Measurements from ENCODE around the gene RGS6.

The RGS6 gene

GRCh38 chr14:72599579-72600470 is 667.6 kb downstream of the RGS6 start:
- in situ Hi-C loops (cut with MboI; ENCODE audit: low sequenced_read_pairs) = no loop called here

DNA sequence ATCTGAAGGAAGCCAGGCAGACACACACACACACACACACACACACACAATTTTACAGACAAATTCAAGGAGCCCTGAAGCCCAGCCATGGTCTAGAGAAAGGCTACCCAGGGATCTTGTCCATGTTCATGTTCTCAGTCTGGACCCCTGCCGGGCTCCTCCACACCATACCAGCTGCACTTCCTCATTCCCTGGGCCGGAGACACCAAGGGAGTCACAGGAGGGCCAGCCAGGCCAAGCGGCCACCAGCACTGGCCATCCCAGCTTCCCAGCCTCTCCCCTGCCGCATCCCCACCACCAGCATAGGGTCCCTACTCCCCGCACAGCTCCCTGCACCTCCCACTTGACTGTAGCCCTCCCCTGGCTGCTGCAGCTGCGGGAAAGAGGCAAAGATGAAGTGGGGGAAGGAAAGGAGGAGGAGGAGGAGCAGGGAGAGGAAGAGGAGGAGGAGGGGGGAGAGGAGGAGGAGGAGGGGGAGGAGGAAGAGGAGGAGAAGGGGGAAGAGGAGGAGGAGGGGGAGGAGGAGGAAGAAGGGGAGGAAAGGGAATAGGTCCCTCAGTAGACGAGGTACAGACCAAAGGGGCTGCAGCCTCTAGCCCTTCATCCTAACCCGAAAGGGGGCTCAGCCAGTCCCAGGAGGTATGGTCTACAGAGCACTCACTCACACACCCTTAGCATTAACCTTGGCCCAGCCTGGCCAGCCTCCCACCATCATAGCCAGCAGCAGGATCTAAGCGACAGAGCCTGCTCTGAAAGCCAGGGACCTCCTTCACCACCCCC is 668.5 kb downstream of the RGS6 start:
- in situ Hi-C loops (cut with MboI; ENCODE audit: low sequenced_read_pairs) = no loop called here

GRCh38 chr14:72603639-72604038 is 671.4 kb downstream of the RGS6 start:
- in situ Hi-C loops (cut with MboI; ENCODE audit: low sequenced_read_pairs) = no loop called here

- in situ Hi-C loops (cut with MboI; ENCODE audit: low sequenced_read_pairs) = no loop called here
Measured at GRCh38 chr14:72604133-72604532, 671.9 kb downstream of the RGS6 start.

DNA sequence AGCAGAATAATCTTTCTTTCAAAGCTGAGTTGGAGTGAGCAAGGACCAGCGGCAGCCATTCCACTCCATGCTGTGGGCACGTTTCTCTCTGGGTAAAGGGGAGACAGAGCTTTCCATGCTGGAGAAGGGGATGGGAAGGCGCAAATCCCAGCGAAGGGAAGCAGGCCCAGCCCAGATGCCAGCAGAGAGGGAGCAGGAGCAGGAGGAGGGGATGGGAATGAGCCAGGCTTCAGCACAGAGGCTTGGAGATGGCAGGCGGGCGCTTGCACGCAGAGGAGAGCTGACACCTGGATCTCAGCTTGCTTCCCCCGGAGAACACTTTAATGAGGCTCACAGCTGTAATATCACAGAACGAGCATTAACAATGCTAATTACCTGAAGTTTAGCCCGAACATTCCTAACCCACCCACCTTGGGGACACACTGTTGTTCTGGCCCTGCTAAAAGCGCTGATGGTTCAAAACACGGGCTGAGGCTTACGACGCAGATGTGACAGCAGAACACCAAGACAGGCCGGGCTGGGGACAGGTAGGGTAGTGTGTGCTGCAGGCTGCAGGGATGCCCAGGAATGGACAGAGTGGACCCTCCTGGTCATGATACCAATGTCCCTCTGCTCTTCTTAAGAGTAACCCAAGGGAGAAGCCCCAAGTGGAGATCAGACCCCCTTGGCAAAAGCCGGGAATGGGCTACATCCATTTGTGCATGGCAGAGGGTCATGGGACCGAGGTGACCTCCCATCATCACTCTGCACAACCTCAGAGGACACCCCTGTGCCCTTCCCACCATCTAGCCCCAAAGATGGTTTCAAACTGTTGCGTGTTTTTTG is 673.1 kb downstream of the RGS6 start:
- in situ Hi-C loops (cut with MboI; ENCODE audit: low sequenced_read_pairs) = no loop called here

DNA sequence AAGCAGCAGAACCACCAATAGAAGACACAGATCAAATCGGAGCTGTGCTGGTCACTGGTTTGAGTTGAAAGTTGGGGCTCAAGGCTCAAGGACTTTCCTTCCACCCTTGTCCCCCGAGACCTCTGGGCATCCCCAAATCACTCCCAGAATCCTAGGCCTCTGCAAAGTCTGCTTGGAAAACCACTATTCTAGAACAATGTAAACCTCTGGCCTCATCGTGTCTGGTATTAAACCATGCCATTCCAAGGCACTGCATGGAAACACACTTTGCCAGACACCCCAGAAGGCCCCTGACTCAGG is 673.6 kb downstream of the RGS6 start:
- in situ Hi-C loops (cut with MboI; ENCODE audit: low sequenced_read_pairs) = no loop called here

GRCh38 chr14:72606879-72607278 is 674.6 kb downstream of the RGS6 start:
- in situ Hi-C loops (cut with MboI; ENCODE audit: low sequenced_read_pairs) = no loop called here

GRCh38 chr14:72607386-72608130 is 675.3 kb downstream of the RGS6 start:
- in situ Hi-C loops (cut with MboI; ENCODE audit: low sequenced_read_pairs) = no loop called here

GRCh38 chr14:72608391-72609204 is 676.4 kb downstream of the RGS6 start:
- in situ Hi-C loops (cut with MboI; ENCODE audit: low sequenced_read_pairs) = no loop called here

DNA sequence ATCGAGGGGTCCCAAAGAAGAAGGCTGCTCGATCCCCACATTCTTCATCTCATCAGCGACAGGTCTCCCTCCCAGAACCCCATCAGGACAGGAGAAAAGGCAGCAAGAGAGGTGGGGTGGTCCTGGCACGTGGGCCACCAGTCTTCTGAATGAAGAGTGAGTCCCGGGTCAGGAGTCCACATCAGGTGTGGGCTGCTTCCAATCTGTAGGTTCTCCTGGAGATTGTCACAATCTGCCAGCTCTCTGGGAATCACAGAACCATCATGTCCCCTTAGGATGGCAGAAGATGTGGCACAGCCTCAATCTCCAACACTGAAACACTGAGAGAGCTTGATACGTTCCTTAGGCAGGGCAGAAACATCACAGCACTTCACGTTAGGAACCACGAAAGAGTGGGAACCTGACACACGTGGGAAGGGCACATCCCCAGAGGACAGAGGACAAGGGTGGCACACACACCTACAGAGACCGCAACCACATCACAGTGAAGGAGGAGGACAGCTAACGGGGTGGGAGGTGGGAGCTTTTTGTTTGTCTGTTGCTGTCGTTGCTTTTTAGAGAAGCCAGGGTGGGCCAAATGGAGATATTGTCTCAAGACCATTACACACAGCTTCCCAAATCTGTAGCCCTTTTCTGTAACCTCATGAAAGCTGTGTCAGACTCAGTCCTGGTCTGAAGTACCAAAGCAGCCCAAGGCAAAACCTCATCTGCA is 677.1 kb downstream of the RGS6 start:
- in situ Hi-C loops (cut with MboI; ENCODE audit: low sequenced_read_pairs) = no loop called here

DNA sequence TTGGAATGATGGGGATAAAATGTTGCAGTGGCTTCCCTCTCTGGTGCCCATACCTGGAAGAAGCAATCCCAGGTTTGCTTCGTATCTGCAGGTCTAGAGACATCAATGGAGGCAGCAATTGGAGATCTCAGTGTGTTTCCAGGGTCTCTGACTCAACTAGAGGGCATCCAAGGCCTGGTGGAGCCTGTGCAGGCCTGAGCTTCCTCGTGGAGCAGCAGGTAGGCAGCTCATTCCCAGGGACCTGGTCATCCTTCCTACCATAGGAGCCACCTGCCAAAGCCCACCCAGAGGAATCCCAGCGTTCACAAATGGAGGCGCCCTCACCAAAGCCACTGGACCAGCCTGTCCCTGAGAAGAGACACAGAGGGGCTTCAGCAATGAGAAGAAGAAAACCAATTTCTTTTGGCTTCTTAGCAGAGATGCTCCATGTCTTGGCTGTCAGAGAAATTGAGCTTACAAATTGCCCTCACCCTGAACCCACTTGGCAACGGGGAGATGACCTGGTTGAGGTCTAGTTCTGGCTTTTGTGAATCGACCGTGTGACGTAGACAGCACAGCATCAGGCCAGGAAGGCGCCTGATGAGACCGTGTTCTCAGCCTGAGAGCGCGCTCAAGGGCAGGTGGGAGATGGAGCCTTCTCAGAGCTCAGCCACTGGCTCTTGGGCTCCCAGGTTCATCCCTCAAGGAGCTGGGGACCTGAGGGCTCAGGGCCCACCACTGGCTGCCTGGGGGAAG is 678.0 kb downstream of the RGS6 start:
- in situ Hi-C loops (cut with MboI; ENCODE audit: low sequenced_read_pairs) = no loop called here

DNA sequence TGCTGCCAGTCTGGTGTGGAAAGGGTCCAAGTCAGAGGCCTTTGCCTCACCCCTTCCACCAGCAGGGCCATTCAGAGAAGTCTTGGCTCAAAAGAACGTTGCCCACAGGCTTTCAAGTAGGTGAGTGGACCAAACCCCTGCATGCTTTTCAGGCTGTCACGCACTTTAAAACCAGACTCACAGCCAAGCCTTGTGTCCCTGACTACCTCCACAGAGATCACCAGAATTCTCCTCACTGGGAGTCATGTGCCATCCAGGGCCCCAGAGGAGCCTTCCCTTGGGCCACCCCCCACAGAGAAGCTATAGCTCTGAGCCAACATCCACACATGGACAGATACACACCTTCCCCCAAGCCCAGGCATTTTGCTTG is 678.6 kb downstream of the RGS6 start:
- in situ Hi-C loops (cut with MboI; ENCODE audit: low sequenced_read_pairs) = no loop called here

- in situ Hi-C loops (cut with MboI; ENCODE audit: low sequenced_read_pairs) = no loop called here
Measured at GRCh38 chr14:72611506-72611905, 679.3 kb downstream of the RGS6 start.

GRCh38 chr14:72612041-72612440 is 679.8 kb downstream of the RGS6 start:
- in situ Hi-C loops (cut with MboI; ENCODE audit: low sequenced_read_pairs) = no loop called here

DNA sequence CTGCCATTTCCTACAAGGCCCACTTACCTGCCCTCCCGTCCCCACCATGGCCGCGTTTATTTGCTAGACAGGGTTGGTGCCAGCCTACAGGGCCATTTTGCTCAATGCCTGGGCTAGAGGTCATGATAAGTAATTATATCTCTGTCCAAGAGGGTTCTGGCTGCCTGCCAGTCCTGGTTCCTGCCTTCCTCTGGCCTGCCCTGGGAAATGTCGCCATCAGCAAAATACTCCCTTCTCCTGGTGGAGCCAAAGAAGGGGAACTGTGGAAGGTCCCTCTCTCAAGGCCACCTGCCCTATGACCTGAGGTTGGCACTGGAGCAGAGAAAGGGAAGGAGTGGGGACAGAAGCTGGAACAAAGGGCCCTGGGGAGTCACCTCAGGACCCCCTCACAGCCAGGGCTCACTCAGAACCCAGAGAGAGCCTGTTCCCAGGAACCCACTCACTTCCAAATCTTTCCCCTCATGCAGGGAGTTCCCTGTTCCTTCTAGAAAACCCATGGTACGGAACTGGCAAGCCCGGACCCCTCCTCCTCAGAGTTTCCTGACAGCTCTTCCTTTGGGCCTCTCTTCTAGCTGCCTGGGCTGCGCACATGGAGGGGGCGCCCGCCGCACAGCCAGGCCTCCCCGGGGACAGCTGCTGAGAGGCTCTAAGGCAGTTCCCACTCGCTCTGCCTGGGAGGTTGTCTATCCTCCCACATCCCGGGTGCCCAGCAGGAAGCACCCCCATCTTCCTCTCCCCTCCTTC is 681.2 kb downstream of the RGS6 start:
- in situ Hi-C loops (cut with MboI; ENCODE audit: low sequenced_read_pairs) = no loop called here

DNA sequence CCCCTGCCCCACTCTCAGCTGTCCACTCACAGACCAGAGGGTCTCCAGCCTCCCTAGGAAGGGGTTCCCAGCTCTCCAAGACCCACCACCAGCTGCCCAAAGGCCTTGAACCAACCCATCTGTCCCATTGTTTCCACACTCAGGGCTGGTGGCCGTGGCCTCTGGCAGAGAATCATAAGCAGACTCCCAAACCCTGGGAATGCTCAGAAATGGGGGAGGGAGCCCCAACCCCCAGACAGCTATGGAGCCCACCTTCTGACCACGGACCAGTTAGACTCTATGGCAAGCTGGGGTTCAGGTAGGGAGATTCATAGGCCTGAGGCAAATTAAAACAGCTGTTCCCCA is 681.7 kb downstream of the RGS6 start:
- in situ Hi-C loops (cut with MboI; ENCODE audit: low sequenced_read_pairs) = no loop called here

DNA sequence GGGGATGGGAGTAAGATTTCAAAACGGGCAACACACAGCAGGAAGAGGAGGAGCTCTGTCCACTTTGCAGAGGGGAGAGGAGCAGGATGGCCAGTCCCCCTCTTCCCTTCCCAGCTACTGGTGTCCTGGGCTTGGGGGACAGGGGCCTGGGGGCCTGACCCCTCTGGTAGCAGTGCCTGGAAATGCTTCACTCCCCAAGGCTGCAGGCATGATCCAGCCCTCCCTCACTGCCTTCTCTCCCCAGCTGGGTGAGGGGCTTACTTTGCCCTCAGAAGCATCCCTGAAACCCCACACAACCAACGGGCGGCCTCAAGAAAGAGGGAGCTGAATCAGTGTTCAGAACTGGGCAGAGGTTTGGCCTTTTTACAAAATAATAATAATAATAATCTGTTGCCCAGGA is 682.1 kb downstream of the RGS6 start:
- in situ Hi-C loops (cut with MboI; ENCODE audit: low sequenced_read_pairs) = no loop called here

- in situ Hi-C loops (cut with MboI; ENCODE audit: low sequenced_read_pairs) = no loop called here
Measured at GRCh38 chr14:72614891-72615415, 682.7 kb downstream of the RGS6 start.

Measured in HL-60/S4 (cell line).